LNCaP clone FGC (cell line): ENCODE results near the gene SFXN4.
"Not testable (repeated sequence)": the region's sequence is repeated elsewhere in the genome, so short reads cannot be mapped to it uniquely, and the experiment has no call there.

Experiments used
- DNase-seq: peaks from one replicate; pipeline ENCODE4 v3.0.0-alpha.2; 2011; ENCODE audit warnings: low read depth
- H3K4me3 ChIP-seq: 2 replicates; pipeline ENCODE4 v1.5.1; 2011; ENCODE audit warnings: mild to moderate bottlenecking, low read depth, low read length, control low read depth
- TF ChIP-seq, protein P1 (sequence below): IDR thresholded peaks from 2 replicates; pipeline ENCODE4 v1.5.1; 2012; ENCODE audit warnings: mild to moderate bottlenecking; ENCODE audit not compliant: control insufficient read depth, insufficient read depth; ENCODE audit errors: extremely low read depth

SFXN4 gene

DNA sequence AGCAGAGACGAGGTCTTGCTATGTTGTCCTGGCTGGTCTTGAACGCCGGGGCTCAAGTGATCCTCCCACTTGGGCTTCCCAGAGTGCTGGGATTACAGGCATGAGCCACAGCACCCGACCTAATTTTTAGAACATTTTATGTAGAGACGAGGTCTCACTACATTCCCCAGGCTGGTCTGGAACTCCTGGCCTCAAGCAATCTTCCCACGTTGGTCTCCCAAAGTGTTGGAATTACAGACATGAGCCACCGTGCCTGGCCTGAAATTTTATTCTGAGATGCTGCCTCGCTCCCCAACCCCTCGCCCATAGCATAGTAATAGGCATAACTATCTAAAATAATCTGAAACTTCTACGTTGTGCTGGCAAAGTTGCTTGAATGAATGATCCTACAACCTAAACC is 21.9 kb downstream of the SFXN4 start:
- TF ChIP-seq, protein P1, sequence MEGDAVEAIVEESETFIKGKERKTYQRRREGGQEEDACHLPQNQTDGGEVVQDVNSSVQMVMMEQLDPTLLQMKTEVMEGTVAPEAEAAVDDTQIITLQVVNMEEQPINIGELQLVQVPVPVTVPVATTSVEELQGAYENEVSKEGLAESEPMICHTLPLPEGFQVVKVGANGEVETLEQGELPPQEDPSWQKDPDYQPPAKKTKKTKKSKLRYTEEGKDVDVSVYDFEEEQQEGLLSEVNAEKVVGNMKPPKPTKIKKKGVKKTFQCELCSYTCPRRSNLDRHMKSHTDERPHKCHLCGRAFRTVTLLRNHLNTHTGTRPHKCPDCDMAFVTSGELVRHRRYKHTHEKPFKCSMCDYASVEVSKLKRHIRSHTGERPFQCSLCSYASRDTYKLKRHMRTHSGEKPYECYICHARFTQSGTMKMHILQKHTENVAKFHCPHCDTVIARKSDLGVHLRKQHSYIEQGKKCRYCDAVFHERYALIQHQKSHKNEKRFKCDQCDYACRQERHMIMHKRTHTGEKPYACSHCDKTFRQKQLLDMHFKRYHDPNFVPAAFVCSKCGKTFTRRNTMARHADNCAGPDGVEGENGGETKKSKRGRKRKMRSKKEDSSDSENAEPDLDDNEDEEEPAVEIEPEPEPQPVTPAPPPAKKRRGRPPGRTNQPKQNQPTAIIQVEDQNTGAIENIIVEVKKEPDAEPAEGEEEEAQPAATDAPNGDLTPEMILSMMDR = no peak
- no peak overlapping the region for H3K4me3 ChIP-seq
- no peak for DNase-seq

DNA sequence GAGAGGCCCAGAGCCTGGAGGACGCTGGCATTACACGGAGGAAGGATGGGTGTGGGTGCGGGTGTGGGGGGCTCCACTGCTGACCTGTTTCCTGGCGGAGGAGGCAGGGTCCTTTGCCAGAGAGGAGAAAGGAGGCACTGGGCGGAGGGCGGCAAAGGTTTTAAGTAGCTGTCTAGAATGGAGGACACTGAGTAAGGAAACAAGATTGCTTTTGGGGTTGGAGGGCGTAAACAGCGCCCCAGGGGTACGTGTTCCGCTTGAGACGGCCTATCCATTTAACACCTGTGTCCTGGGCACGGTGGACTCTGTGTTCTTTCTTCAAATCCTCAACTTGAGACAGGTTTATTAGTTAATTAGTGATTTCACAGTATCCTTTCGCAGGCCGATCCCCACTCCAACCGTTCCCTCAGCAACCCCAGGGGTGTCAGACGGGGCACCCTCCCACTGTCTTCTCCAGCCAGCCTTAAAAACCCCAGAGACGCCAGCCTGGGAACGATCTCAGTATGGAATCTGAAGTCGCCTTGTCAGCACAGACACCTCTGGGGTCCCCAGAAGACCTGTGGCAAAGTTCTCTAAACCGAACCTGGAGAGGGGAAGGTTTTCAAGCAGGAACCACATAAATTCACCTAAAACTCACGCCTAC is 24.8 kb downstream of the SFXN4 start:
- no peak overlapping the region for H3K4me3 ChIP-seq
- no peak for DNase-seq
- TF ChIP-seq, protein P1 = no peak

DNA sequence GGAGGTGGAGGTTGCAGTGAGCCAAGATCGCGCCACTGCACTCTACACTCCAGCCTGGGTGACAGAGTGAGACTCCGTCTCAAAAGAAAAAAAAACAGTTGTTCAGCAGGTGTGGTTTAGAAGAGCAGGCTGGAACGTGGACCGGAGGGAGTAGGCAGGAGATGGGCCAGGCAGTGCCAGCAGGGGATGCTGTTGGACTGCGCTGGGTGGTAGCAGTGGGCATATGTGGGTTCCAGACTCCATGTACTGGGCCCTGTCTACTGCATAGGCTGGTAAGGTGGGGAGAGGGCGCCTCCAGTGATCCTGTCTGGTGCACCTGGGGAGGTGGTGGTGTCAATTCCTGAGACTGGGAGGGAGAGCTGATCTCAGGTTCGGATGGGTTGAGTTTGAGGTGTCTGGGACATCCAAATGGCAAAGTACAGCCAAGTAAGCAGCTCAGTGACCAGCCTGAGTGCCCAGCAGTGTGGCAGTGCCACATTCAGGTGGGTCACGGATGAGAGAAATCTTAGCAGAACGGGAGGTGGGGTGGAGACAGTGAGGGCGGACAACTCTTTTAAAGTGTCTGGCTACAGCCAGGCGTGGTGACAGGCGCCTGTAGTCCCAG is 25.9 kb downstream of the SFXN4 start:
- no peak overlapping the region for H3K4me3 ChIP-seq
- DNase-seq = no peak
- TF ChIP-seq, protein P1 = no peak

DNA sequence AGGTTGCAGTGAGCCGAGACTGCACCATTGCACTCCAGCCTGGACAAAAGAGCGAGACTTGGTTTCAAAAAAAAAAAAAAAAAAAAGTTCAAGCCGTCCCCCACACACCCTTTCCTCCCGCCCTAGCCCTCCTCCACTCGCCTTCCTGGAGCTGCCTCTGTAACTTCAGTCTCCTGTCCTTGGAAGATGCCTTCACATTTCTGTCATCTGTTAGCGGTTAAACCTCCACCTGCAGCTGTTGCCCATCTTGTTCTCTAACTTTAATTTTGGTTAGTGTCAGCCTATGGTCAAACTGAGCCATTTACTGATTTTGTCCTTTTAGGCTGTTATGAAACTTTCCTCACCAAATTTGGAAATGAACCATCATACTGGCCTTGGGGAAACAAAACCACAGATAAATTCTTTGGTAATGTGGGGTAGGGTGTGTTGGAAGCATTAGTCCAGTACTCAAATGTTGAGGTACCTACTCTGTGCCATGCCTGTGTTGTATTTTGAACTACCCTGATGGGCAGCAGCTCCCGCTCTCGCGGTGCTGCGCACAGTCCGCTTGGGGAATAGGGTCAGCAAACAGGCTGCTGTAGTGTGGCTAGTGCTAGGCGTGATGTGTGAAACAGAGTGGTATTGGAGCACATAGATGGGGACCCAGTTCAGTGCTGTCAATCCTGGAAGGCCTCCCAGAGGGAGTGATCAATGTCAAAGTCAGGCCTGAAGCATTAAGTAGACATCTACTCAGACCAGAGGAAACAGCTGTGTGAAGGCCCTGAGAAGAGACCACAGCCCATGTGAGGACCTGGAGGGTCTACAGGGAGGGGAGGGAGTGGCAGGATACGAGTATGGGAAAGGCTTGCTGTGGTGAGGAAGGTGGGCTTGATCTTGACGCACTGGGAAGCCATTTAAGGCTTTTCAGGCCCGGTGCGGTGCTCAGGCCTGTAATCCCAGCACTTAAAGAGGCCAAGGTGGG is 26.9 kb downstream of the SFXN4 start:
- no peak overlapping the region for H3K4me3 ChIP-seq
- no peak for DNase-seq
- TF ChIP-seq, protein P1 = no peak

DNA sequence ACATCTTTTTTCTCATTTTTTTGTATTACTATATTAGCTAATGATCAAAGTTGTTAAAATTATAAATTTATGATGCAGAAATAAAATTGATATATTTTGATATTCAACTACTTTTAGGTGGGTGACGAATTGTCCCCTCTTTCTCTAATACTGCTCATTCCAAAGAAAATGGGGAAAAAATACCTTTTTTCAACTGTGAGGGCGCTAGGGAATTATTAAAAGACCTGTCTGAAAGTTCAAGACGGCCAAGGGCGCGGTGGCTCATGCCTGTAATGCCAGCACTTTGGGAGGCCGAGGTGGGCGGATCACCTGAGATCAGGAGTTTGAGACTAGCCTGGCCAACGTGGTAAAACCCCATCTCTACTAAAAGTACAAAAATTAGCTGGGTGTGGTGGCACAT is 27.6 kb downstream of the SFXN4 start:
- not testable (repeated sequence) for DNase-seq, H3K4me3 ChIP-seq

DNA sequence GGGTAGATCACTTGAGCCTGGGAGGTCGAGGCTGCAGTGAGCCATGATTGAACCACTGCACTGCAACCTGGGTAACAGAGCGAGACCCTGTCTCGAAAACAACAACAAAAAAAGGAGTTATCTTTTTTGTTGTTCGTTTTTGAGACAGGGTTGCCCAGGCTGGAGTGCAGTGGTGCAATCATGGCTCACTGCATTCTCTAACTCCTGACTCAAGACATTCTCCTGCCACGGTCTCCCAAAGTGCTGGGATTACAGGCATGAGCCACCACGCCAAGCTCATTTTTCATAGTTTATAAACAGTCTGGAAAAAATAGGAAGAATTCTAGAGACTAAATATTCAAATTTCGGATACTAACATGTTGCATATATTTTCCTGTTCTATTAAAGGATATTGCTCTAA is 29.4 kb downstream of the SFXN4 start:
- DNase-seq = no peak
- H3K4me3 ChIP-seq = no peak overlapping the region
- TF ChIP-seq, protein P1 = no peak

DNA sequence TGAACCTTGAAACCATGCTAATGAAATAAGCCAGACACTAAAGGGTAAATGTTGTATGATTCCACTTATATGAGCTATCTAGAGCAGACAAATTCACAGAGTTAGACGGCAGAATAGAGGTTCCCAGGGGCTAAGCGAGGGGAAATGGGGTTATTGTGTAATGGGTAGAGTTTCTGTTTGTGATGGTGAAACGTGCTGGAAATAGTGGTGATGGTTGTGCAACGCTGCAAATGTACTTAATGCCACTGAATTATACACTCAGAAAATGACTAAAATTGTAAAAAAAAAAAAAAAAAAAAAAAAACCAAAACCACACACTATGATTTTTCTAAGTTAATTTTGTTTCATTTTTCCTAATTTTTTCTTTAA is 30.0 kb downstream of the SFXN4 start:
- no peak overlapping the region for H3K4me3 ChIP-seq
- TF ChIP-seq, protein P1 = no peak
- DNase-seq = no peak
